Neural progenitor cell (in vitro differentiated cells): Measurements from ENCODE around the gene SFMBT2. TPM values are rescaled to one million over a fixed set of nuclear protein-coding genes. Genes with fewer than 3 reads are reported as not detected.
A peak's percentile ranks its signal among the peaks of the same experiment; 100 is the strongest.

Source experiments
- DNase-seq: peaks from one replicate; pipeline ENCODE4 v3.0.0-alpha.2; 2016; ENCODE audit warnings: low spot score
- H2AFZ ChIP-seq: fragments of 200-600 bp; sonication (generic); replicated peaks from 2 replicates; pipeline ENCODE4 v1.6.1; 2016; ENCODE audit warnings: antibody characterized with exemption
- H3F3A ChIP-seq: fragments of 200-600 bp; sonication (generic); 2 replicates; pipeline ENCODE4 v1.6.1; 2016; ENCODE audit warnings: antibody characterized with exemption, low read depth
- H3K27ac ChIP-seq: fragments of 200-600 bp; sonication (generic); 2 replicates; pipeline ENCODE4 v1.5.1; 2016; ENCODE audit warnings: mild to moderate bottlenecking
- H3K27me3 ChIP-seq: fragments of 200-600 bp; sonication (generic); 2 replicates; pipeline ENCODE4 v1.6.1; 2016; ENCODE audit warnings: mild to moderate bottlenecking, moderate library complexity
- H3K36me3 ChIP-seq: fragments of 200-600 bp; sonication (generic); 2 replicates; pipeline ENCODE4 v1.5.1; 2016
- H3K4me1 ChIP-seq: fragments of 200-600 bp; sonication (generic); 2 replicates; pipeline ENCODE4 v1.6.1; 2016; ENCODE audit warnings: mixed run types
- H3K4me2 ChIP-seq: fragments of 200-600 bp; sonication (generic); 2 replicates; pipeline ENCODE4 v1.6.1; 2016
- H3K4me3 ChIP-seq: fragments of 200-600 bp; sonication (generic); 2 replicates; pipeline ENCODE4 v1.5.1; 2016
- H3K79me2 ChIP-seq: fragments of 200-600 bp; sonication (generic); 2 replicates; pipeline ENCODE4 v1.6.1; 2016; ENCODE audit warnings: low read depth
- H3K9ac ChIP-seq: fragments of 200-600 bp; sonication (generic); 2 replicates; pipeline ENCODE4 v1.6.1; 2016
- H3K9me3 ChIP-seq: fragments of 200-600 bp; sonication (generic); 2 replicates; pipeline ENCODE4 v1.5.1; 2016; ENCODE audit warnings: low read depth
- H4K20me1 ChIP-seq: fragments of 200-600 bp; sonication (generic); 2 replicates; pipeline ENCODE4 v1.6.1; 2016; ENCODE audit warnings: low read depth
- H3K27ac Mint-ChIP-seq: 3 replicates; pipeline ENCODE4 v1.8.0; 2021; ENCODE audit warnings: mixed read lengths
- H3K27me3 Mint-ChIP-seq: 2 replicates; pipeline ENCODE4 v1.8.0; 2022; ENCODE audit warnings: low read depth, mild to moderate bottlenecking, inconsistent platforms, moderate library complexity, mixed read lengths; ENCODE audit not compliant: insufficient read depth
- H3K36me3 Mint-ChIP-seq: 3 replicates; pipeline ENCODE4 v1.8.0; 2021; ENCODE audit warnings: mixed read lengths
- H3K4me1 Mint-ChIP-seq: 3 replicates; pipeline ENCODE4 v1.8.0; 2021; ENCODE audit warnings: mixed read lengths
- H3K4me3 Mint-ChIP-seq: 3 replicates; pipeline ENCODE4 v1.8.0; 2021; ENCODE audit warnings: mild to moderate bottlenecking, moderate library complexity, mixed read lengths
- H3K9me3 Mint-ChIP-seq: 3 replicates; pipeline ENCODE4 v1.8.0; 2020; ENCODE audit warnings: mixed read lengths
- EZH2 ChIP-seq: fragments of 200-600 bp; sonication (generic); IDR thresholded peaks from 2 replicates; pipeline ENCODE4 v1.6.1; 2017; ENCODE audit warnings: antibody characterized with exemption, mild to moderate bottlenecking, moderate library complexity
- EZH2phosphoT487 ChIP-seq: fragments of 200-600 bp; sonication (generic); IDR thresholded peaks from 2 replicates; pipeline ENCODE4 v1.6.1; 2017; ENCODE audit warnings: antibody characterized with exemption
- total RNA-seq: library from RNA; depleted of rRNA; stranded (reverse); fragments of >200 nt; gene quantifications from 2 replicates; pipeline ENCODE4 v1.2.3, GENCODE V29; 2015; ENCODE audit warnings: low replicate concordance
- TF ChIP-seq, protein P1 (sequence below): fragments of 200-600 bp; sonication (generic); IDR thresholded peaks from 2 replicates; pipeline ENCODE4 v1.5.1; 2017; ENCODE audit warnings: antibody characterized with exemption, mild to moderate bottlenecking

Gene SFMBT2
- total RNA-seq, 1 donor from 2014 or later: 1.8 TPM

GRCh38 chr10:7122561-7122960 is 288.3 kb downstream of the SFMBT2 start:
- H3K4me3 ChIP-seq: no peak overlapping the region
- H3K79me2 ChIP-seq: no peaks in the 10 kb centered on the region
- TF ChIP-seq, protein P1, sequence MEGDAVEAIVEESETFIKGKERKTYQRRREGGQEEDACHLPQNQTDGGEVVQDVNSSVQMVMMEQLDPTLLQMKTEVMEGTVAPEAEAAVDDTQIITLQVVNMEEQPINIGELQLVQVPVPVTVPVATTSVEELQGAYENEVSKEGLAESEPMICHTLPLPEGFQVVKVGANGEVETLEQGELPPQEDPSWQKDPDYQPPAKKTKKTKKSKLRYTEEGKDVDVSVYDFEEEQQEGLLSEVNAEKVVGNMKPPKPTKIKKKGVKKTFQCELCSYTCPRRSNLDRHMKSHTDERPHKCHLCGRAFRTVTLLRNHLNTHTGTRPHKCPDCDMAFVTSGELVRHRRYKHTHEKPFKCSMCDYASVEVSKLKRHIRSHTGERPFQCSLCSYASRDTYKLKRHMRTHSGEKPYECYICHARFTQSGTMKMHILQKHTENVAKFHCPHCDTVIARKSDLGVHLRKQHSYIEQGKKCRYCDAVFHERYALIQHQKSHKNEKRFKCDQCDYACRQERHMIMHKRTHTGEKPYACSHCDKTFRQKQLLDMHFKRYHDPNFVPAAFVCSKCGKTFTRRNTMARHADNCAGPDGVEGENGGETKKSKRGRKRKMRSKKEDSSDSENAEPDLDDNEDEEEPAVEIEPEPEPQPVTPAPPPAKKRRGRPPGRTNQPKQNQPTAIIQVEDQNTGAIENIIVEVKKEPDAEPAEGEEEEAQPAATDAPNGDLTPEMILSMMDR: no peak
- no peak for TF ChIP-seq EZH2
- no peak for TF ChIP-seq EZH2phosphoT487
- no peak overlapping the region for H3K27ac ChIP-seq
- no peaks in the 10 kb centered on the region for H3K9me3 Mint-ChIP-seq
- H4K20me1 ChIP-seq: no peaks in the 10 kb centered on the region
- DNase-seq: no peak
- no peaks in the 10 kb centered on the region for H3K27me3 ChIP-seq
- no peaks in the 10 kb centered on the region for H3K36me3 ChIP-seq
- no peaks in the 10 kb centered on the region for H3K4me1 ChIP-seq
- no peaks in the 10 kb centered on the region for H3K36me3 Mint-ChIP-seq
- no peak overlapping the region for H3K4me3 Mint-ChIP-seq
- no peak overlapping the region for H3K27ac Mint-ChIP-seq
- H3K27me3 Mint-ChIP-seq: peaks cover 3% of the 10 kb centered on the region
- no peak overlapping the region for H2AFZ ChIP-seq
- H3K4me1 Mint-ChIP-seq: peaks cover 4% of the 10 kb centered on the region
- H3K4me2 ChIP-seq: no peak overlapping the region
- no peaks in the 10 kb centered on the region for H3F3A ChIP-seq
- H3K9ac ChIP-seq: no peak overlapping the region
- no peaks in the 10 kb centered on the region for H3K9me3 ChIP-seq

DNA sequence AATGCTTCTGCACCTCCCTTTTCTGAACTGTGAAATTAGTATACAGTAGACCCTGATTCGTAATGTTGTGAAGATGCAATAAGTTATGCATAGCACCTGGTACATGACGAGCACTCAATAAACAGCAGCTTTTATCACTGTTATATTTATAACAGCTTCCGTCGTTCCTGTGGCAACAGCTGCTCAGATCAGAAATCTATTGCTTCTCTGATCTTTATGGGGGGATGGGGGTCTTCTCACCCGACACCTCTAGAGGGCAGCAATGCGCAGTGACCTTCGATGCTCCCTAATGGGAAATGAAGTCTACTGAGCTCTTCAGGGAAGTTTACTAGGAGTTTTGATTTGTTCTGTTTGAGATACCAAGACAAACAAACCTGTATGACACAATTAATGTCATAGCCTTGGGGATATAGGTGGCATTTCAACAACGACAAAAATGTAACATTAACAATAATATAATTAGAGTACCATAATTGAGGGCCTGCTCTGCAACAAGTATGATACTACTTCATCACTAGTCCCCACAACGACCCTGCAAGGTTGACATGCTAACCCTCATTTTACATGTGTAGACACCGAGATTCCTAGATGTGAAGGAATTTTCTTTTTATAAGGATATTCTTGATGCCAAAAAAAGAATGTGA is 289.6 kb downstream of the SFMBT2 start:
- H3K9me3 ChIP-seq: no peaks in the 10 kb centered on the region
- H3K4me1 Mint-ChIP-seq: peaks cover 4% of the 10 kb centered on the region
- no peak overlapping the region for H3K4me3 ChIP-seq
- H3K27me3 Mint-ChIP-seq: peaks cover 6% of the 10 kb centered on the region
- no peak overlapping the region for H3K9ac ChIP-seq
- no peak overlapping the region for H2AFZ ChIP-seq
- H3K27ac ChIP-seq: no peak overlapping the region
- no peak overlapping the region for H3K4me2 ChIP-seq
- TF ChIP-seq, protein P1: peak; percentile 88
- TF ChIP-seq EZH2 (no peak), EZH2phosphoT487 (no peak)
- peak; percentile 75 for DNase-seq
- no peaks in the 10 kb centered on the region for H4K20me1 ChIP-seq
- no peaks in the 10 kb centered on the region for H3K36me3 Mint-ChIP-seq
- H3K27me3 ChIP-seq: no peaks in the 10 kb centered on the region
- H3K9me3 Mint-ChIP-seq: no peaks in the 10 kb centered on the region
- H3K27ac Mint-ChIP-seq: peak overlapping the region; percentile 53
- H3K4me3 Mint-ChIP-seq: no peak overlapping the region
- H3K79me2 ChIP-seq: no peaks in the 10 kb centered on the region
- no peaks in the 10 kb centered on the region for H3F3A ChIP-seq
- no peaks in the 10 kb centered on the region for H3K36me3 ChIP-seq
- H3K4me1 ChIP-seq: no peaks in the 10 kb centered on the region

GRCh38 chr10:7119325-7120015 is 291.4 kb downstream of the SFMBT2 start:
- Histone ChIP-seq H3K79me2 (no peaks in the 10 kb centered on the region), H3K36me3 (no peaks in the 10 kb centered on the region), H2AFZ (no peak overlapping the region), H3K9me3 (no peaks in the 10 kb centered on the region), H3K9ac (no peak overlapping the region), H3K4me3 (no peak overlapping the region), H3K27me3 (no peaks in the 10 kb centered on the region), H3K4me2 (no peak overlapping the region), H3K4me1 (no peaks in the 10 kb centered on the region), H4K20me1 (no peaks in the 10 kb centered on the region), H3K27ac (no peak overlapping the region), H3F3A (no peaks in the 10 kb centered on the region)
- Mint-ChIP-seq H3K4me1 (peaks cover 4% of the 10 kb centered on the region), H3K36me3 (no peaks in the 10 kb centered on the region), H3K27ac (no peak overlapping the region), H3K9me3 (no peaks in the 10 kb centered on the region), H3K27me3 (peaks cover 7% of the 10 kb centered on the region), H3K4me3 (no peak overlapping the region)
- no peak for DNase-seq
- TF ChIP-seq, protein P1: no peak
- TF ChIP-seq EZH2phosphoT487 (no peak), EZH2 (no peak)
